HEK293 (cell line): ENCODE results near the gene METTL15.

ENCODE experiments used
- CTCF ChIA-PET: fragments of 350-600 bp; formaldehyde crosslinking; extraction: SDS; loops from one replicate; lab custom pipeline; 2021; ENCODE audit warnings: antibody characterized with exemption; lab: Yijun Ruan, JAX
- POLR2A ChIA-PET: fragments of 300-600 bp; formaldehyde crosslinking; extraction: SDS; loops from one replicate; lab custom pipeline; 2020; ENCODE audit warnings: antibody characterized with exemption, inconsistent platforms; lab: Yijun Ruan, JAX
- H3K27ac ChIP-seq: fragments of 200-500 bp; sonication (Bioruptor generic); 2 replicates; pipeline ENCODE4 v1.5.1; 2014; ENCODE audit warnings: low read depth, low read length, control low read depth, inconsistent platforms; ENCODE audit errors: extremely low read depth
- H3K36me3 ChIP-seq, 2 experiments: fragments of 200-500 bp in 1 of 2; sonication (Bioruptor generic) in 1 of 2; 1 replicate in 1 of 2; 2 replicates in 1 of 2; pipeline ENCODE4 v1.5.1; 2014 to 2017; ENCODE audit warnings: inconsistent platforms in 2 of 2, low read length in 2 of 2; ENCODE audit not compliant: control insufficient read depth in 2 of 2, insufficient read depth in 1 of 2
- H3K4me1 ChIP-seq: fragments of 200-500 bp; sonication (Bioruptor generic); 2 replicates; pipeline ENCODE4 v1.5.1; 2014; ENCODE audit warnings: mild to moderate bottlenecking, low read length, inconsistent platforms; ENCODE audit not compliant: control insufficient read depth, insufficient read depth
- H3K4me3 ChIP-seq: 2 replicates; pipeline ENCODE4 v1.5.1; 2011; ENCODE audit warnings: low read depth, mild to moderate bottlenecking, control low read depth, low read length, moderate library complexity
- H3K9me3 ChIP-seq: fragments of 200-500 bp; sonication (Bioruptor generic); 2 replicates; pipeline ENCODE4 v1.5.1; 2014; ENCODE audit warnings: low read depth, low read length, inconsistent platforms; ENCODE audit not compliant: control insufficient read depth, insufficient read depth
- CTCF ChIP-seq: fragments of 450-650 bp; formaldehyde crosslinking; IDR thresholded peaks from 2 replicates; pipeline ENCODE4 v1.5.1; 2016; ENCODE audit warnings: missing biosample characterization, missing genetic modification characterization
- ELK4 ChIP-seq: IDR thresholded peaks from 2 replicates; pipeline ENCODE4 v1.6.1; 2011; ENCODE audit warnings: mild to moderate bottlenecking, low read depth, low read length, borderline replicate concordance
- HIC1 ChIP-seq: fragments of 450-650 bp; formaldehyde crosslinking; IDR thresholded peaks from 2 replicates; pipeline ENCODE4 v1.5.1; 2016; ENCODE audit warnings: missing biosample characterization, missing genetic modification characterization
- HOXA7 ChIP-seq: sonication (generic); formaldehyde crosslinking; IDR thresholded peaks from 2 replicates; pipeline ENCODE4 v1.8.1; 2022; ENCODE audit warnings: missing genetic modification reagents, borderline replicate concordance
- HOXD13 ChIP-seq: sonication (generic); formaldehyde crosslinking; IDR thresholded peaks from 2 replicates; pipeline ENCODE4 v1.8.0; 2022; ENCODE audit warnings: missing genetic modification reagents, borderline replicate concordance
- KLF9 ChIP-seq: fragments of 450-650 bp; formaldehyde crosslinking; IDR thresholded peaks from 2 replicates; pipeline ENCODE4 v1.5.1; 2016; ENCODE audit warnings: missing biosample characterization, missing genetic modification characterization, low read depth
- MEIS1 ChIP-seq: sonication (generic); formaldehyde crosslinking; IDR thresholded peaks from 2 replicates; pipeline ENCODE4 v1.8.1; 2022; ENCODE audit warnings: missing genetic modification reagents, mild to moderate bottlenecking, borderline replicate concordance
- OSR2 ChIP-seq: fragments of 450-650 bp; formaldehyde crosslinking; IDR thresholded peaks from 2 replicates; pipeline ENCODE4 v1.5.1; 2016; ENCODE audit warnings: missing biosample characterization, missing genetic modification characterization
- OVOL3 ChIP-seq: fragments of 450-650 bp; formaldehyde crosslinking; IDR thresholded peaks from 2 replicates; pipeline ENCODE4 v1.5.1; 2016; ENCODE audit warnings: missing biosample characterization, missing genetic modification characterization
- REPIN1 ChIP-seq: fragments of 450-650 bp; formaldehyde crosslinking; IDR thresholded peaks from 2 replicates; pipeline ENCODE4 v1.5.1; 2017; ENCODE audit warnings: missing biosample characterization, missing genetic modification characterization, low read depth
- TCF7L2 ChIP-seq: IDR thresholded peaks from 2 replicates; pipeline ENCODE4 v1.6.1; 2011; ENCODE audit warnings: low read depth, mild to moderate bottlenecking, inconsistent platforms, low read length, moderate library complexity, borderline replicate concordance
- TRIM28 ChIP-seq: IDR thresholded peaks from 2 replicates; pipeline ENCODE4 v1.6.1; 2011; ENCODE audit warnings: low read length, control low read depth, borderline replicate concordance
- YY2 ChIP-seq: fragments of 450-650 bp; formaldehyde crosslinking; IDR thresholded peaks from 2 replicates; pipeline ENCODE4 v1.5.1; 2016; ENCODE audit warnings: missing biosample characterization, missing genetic modification characterization
- ZBTB1 ChIP-seq: fragments of 450-650 bp; formaldehyde crosslinking; IDR thresholded peaks from 2 replicates; pipeline ENCODE4 v1.5.1; 2016; ENCODE audit warnings: missing biosample characterization, missing genetic modification characterization
- ZBTB17 ChIP-seq: fragments of 450-650 bp; formaldehyde crosslinking; IDR thresholded peaks from 2 replicates; pipeline ENCODE4 v1.5.1; 2016; ENCODE audit warnings: missing biosample characterization, missing genetic modification characterization
- ZFP37 ChIP-seq: fragments of 450-650 bp; formaldehyde crosslinking; IDR thresholded peaks from 2 replicates; pipeline ENCODE4 v1.5.1; 2016; ENCODE audit warnings: missing biosample characterization, missing genetic modification characterization
- ZNF157 ChIP-seq: fragments of 450-650 bp; formaldehyde crosslinking; IDR thresholded peaks from 2 replicates; pipeline ENCODE4 v1.5.1; 2016; ENCODE audit warnings: missing biosample characterization, missing genetic modification characterization
- ZNF16 ChIP-seq: fragments of 450-650 bp; formaldehyde crosslinking; IDR thresholded peaks from 2 replicates; pipeline ENCODE4 v1.5.1; 2016; ENCODE audit warnings: low read depth, missing biosample characterization, missing genetic modification characterization
- ZNF184 ChIP-seq: fragments of 450-650 bp; IDR thresholded peaks from 2 replicates; pipeline ENCODE4 v1.5.1; 2018; ENCODE audit warnings: missing biosample characterization, mild to moderate bottlenecking, missing genetic modification characterization
- ZNF24 ChIP-seq: fragments of 450-650 bp; formaldehyde crosslinking; IDR thresholded peaks from 2 replicates; pipeline ENCODE4 v1.5.1; 2016; ENCODE audit warnings: missing biosample characterization, missing genetic modification characterization
- ZNF311 ChIP-seq: fragments of 450-650 bp; formaldehyde crosslinking; IDR thresholded peaks from 2 replicates; pipeline ENCODE4 v1.5.1; 2017; ENCODE audit warnings: missing biosample characterization, missing genetic modification characterization, borderline replicate concordance
- ZNF335 ChIP-seq: fragments of 450-650 bp; formaldehyde crosslinking; conservative IDR thresholded peaks from 2 replicates; pipeline ENCODE4 v1.5.1; 2016; ENCODE audit warnings: missing biosample characterization, missing genetic modification characterization
- ZNF426 ChIP-seq: fragments of 450-650 bp; formaldehyde crosslinking; IDR thresholded peaks from 2 replicates; pipeline ENCODE4 v1.5.1; 2017; ENCODE audit warnings: missing biosample characterization, missing genetic modification characterization, mild to moderate bottlenecking, inconsistent platforms, moderate library complexity
- ZNF513 ChIP-seq: fragments of 450-650 bp; IDR thresholded peaks from 2 replicates; pipeline ENCODE4 v1.5.1; 2018; ENCODE audit warnings: missing biosample characterization, missing genetic modification characterization
- ZNF521 ChIP-seq: fragments of 450-650 bp; formaldehyde crosslinking; IDR thresholded peaks from 2 replicates; pipeline ENCODE4 v1.5.1; 2017; ENCODE audit warnings: missing biosample characterization, mild to moderate bottlenecking, missing genetic modification characterization
- ZNF621 ChIP-seq: fragments of 450-650 bp; formaldehyde crosslinking; IDR thresholded peaks from 2 replicates; pipeline ENCODE4 v1.5.1; 2017; ENCODE audit warnings: missing biosample characterization, missing genetic modification characterization
- ZNF645 ChIP-seq: fragments of 450-650 bp; formaldehyde crosslinking; IDR thresholded peaks from 2 replicates; pipeline ENCODE4; 2016; ENCODE audit warnings: missing biosample characterization, missing genetic modification characterization
- ZNF837 ChIP-seq: fragments of 450-650 bp; formaldehyde crosslinking; IDR thresholded peaks from 2 replicates; pipeline ENCODE4 v1.5.1; 2016; ENCODE audit warnings: missing biosample characterization, missing genetic modification characterization
- ZSCAN16 ChIP-seq: fragments of 450-650 bp; formaldehyde crosslinking; IDR thresholded peaks from 2 replicates; pipeline ENCODE4 v1.5.1; 2016; ENCODE audit warnings: missing biosample characterization, missing genetic modification characterization

METTL15 gene

GRCh38 chr11:28242596-28242995, 134.4 kb downstream of the METTL15 start:
- no peak overlapping the region for H3K27ac ChIP-seq
- CTCF ChIA-PET = no interaction called here
- no peak overlapping the region for H3K4me3 ChIP-seq
- TF ChIP-seq ZNF157 (tag by site-specific recombination) (no peak), YY2 (tag by site-specific recombination) (no peak), ZBTB17 (tag by site-specific recombination) (no peak), ZNF335 (no peak), HOXA7 (no peak), ZNF24 (tag by site-specific recombination) (no peak), ZNF184 (tag by site-specific recombination) (no peak), TCF7L2 (no peak), ELK4 (no peak), OVOL3 (tag by site-specific recombination) (no peak), ZNF426 (tag by site-specific recombination) (no peak), ZNF513 (no peak), HOXD13 (no peak), OSR2 (no peak), ZNF521 (no peak), ZNF645 (no peak)
- no peaks in the 10 kb centered on the region for H3K9me3 ChIP-seq
- no peaks in the 10 kb centered on the region for H3K4me1 ChIP-seq
- POLR2A ChIA-PET = no interaction called here
- no peaks in the 10 kb centered on the region for H3K36me3 ChIP-seq

- ChIA-PET POLR2A (no interaction called here), CTCF (interaction anchor here (1.0 kb wide), 1 partner anchor 10 kb away, joined by 5 read pairs; no protein-coding TSS in a partner anchor)
- no peaks in the 10 kb centered on the region for H3K9me3 ChIP-seq
- H3K4me3 ChIP-seq = no peak overlapping the region
- no peaks in the 10 kb centered on the region for H3K36me3 ChIP-seq
- H3K27ac ChIP-seq = no peak overlapping the region
- H3K4me1 ChIP-seq = no peaks in the 10 kb centered on the region
- TF ChIP-seq HIC1 (tag by site-specific recombination) (no peak), ZNF837 (tag by site-specific recombination) (no peak), ZNF16 (tag by site-specific recombination) (no peak), REPIN1 (tag by site-specific recombination) (no peak), CTCF (tag by site-specific recombination) (no peak), ZBTB1 (no peak), ZNF621 (tag by site-specific recombination) (no peak), MEIS1 (CRISPR knock-in tag) (no peak), ZSCAN16 (tag by site-specific recombination) (no peak), ZFP37 (tag by site-specific recombination) (no peak), KLF9 (tag by site-specific recombination) (no peak), TRIM28 (no peak), ZNF311 (tag by site-specific recombination) (no peak)
Observed at GRCh38 chr11:28243061-28243460, 134.9 kb downstream of the METTL15 start.
